Measurements from ENCODE around the gene TMEM126A. TPM values are rescaled to one million over a fixed set of nuclear protein-coding genes. Genes with fewer than 3 reads are reported as not detected.
A peak's percentile ranks its signal among the peaks of the same experiment; 100 is the strongest.

Gene TMEM126A
- total RNA-seq, 4 donors from 2014 or later: 17.3 to 33.9 (median 26.2) TPM

GRCh38 chr11:85619499-85619898, 28.3 kb upstream of the TMEM126A start:
- no peak overlapping the region for H3K4me3 ChIP-seq
- no peaks in the 10 kb centered on the region for H3K36me3 ChIP-seq
- no peaks in the 10 kb centered on the region for H3K9me3 ChIP-seq
- no peaks in the 10 kb centered on the region for H3K27me3 ChIP-seq
- no peak for ATAC-seq
- peaks cover 0 to 4% (median 0%) of the 10 kb centered on the region in 3 donors for H3K4me1 ChIP-seq
- TF ChIP-seq POLR2A (IDR thresholded peaks at IDR 0.05): no peak
- TF ChIP-seq, protein P1, sequence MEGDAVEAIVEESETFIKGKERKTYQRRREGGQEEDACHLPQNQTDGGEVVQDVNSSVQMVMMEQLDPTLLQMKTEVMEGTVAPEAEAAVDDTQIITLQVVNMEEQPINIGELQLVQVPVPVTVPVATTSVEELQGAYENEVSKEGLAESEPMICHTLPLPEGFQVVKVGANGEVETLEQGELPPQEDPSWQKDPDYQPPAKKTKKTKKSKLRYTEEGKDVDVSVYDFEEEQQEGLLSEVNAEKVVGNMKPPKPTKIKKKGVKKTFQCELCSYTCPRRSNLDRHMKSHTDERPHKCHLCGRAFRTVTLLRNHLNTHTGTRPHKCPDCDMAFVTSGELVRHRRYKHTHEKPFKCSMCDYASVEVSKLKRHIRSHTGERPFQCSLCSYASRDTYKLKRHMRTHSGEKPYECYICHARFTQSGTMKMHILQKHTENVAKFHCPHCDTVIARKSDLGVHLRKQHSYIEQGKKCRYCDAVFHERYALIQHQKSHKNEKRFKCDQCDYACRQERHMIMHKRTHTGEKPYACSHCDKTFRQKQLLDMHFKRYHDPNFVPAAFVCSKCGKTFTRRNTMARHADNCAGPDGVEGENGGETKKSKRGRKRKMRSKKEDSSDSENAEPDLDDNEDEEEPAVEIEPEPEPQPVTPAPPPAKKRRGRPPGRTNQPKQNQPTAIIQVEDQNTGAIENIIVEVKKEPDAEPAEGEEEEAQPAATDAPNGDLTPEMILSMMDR (IDR thresholded peaks at IDR 0.05): no peak
- no peak for TF ChIP-seq POLR2AphosphoS5 (IDR thresholded peaks at IDR 0.05)
- no peak for TF ChIP-seq EP300 (IDR thresholded peaks at IDR 0.05)
- H3K27ac ChIP-seq: no peak overlapping the region
- WGBS, 2 donors (ENCODE audit: low coverage in 1 of 2): 96% methylated on average over 4 of the region's 6 CpGs; no CpG with 5 or more reads in 1 of the 2 donors

- TF ChIP-seq, protein P1 (IDR thresholded peaks at IDR 0.05): no peak
- TF ChIP-seq EP300 (IDR thresholded peaks at IDR 0.05): no peak
- TF ChIP-seq POLR2A (IDR thresholded peaks at IDR 0.05): no peak
- TF ChIP-seq POLR2AphosphoS5 (IDR thresholded peaks at IDR 0.05): no peak
- ATAC-seq: no peak
- 75 to 84% methylated on average over 2 to 3 of the region's 3 CpGs for whole genome bisulfite sequencing, 2 donors (ENCODE audit: low coverage in 1 of 2)
Measured at GRCh38 chr11:85620256-85620655, 27.5 kb upstream of the TMEM126A start.

GRCh38 chr11:85626496-85626895, 21.3 kb upstream of the TMEM126A start:
- H3K4me1 ChIP-seq: peaks cover 5 to 52% (median 7%) of the 10 kb centered on the region in 3 donors
- peak overlapping the region; percentile 78 to 79 for H3K4me3 ChIP-seq
- 15 to 17% methylated on average over 2 of the region's 2 CpGs for WGBS, 2 donors (ENCODE audit: low coverage in 1 of 2)
- TF ChIP-seq, protein P1 (IDR thresholded peaks at IDR 0.05): no peak
- TF ChIP-seq EP300 (IDR thresholded peaks at IDR 0.05) (no peak), POLR2AphosphoS5 (IDR thresholded peaks at IDR 0.05) (no peak), POLR2A (IDR thresholded peaks at IDR 0.05) (no peak)
- peak overlapping the region; percentile 91 to 96 (median 95) for H3K27ac ChIP-seq
- ATAC-seq: no peak
- no peaks in the 10 kb centered on the region for H3K9me3 ChIP-seq
- H3K36me3 ChIP-seq: peaks cover 0 to 10% of the 10 kb centered on the region in 2 donors
- H3K27me3 ChIP-seq: no peaks in the 10 kb centered on the region

More at GRCh38 chr11:85620256-85620655, 27.5 kb upstream of the TMEM126A start:
- no peak overlapping the region for H3K27ac ChIP-seq
- H3K27me3 ChIP-seq: no peaks in the 10 kb centered on the region
- no peaks in the 10 kb centered on the region for H3K36me3 ChIP-seq
- H3K4me1 ChIP-seq: peaks cover 0 to 11% (median 0%) of the 10 kb centered on the region in 3 donors
- H3K4me3 ChIP-seq: no peak overlapping the region
- H3K9me3 ChIP-seq: no peaks in the 10 kb centered on the region

GRCh38 chr11:85627332-85627997, 20.3 kb upstream of the TMEM126A start, which contains the start of gene DLG2:
DLG2 (minus strand) TSS chr11:85627344.
- H3K4me1 ChIP-seq: peaks cover 5 to 52% (median 7%) of the 10 kb centered on the region in 3 donors
- TF ChIP-seq, protein P1 (IDR thresholded peaks at IDR 0.05): no peak
- TF ChIP-seq EP300 (IDR thresholded peaks at IDR 0.05) (no peak), POLR2AphosphoS5 (IDR thresholded peaks at IDR 0.05) (peak; percentile 38), POLR2A (IDR thresholded peaks at IDR 0.05) (no peak)
- WGBS, 2 donors (ENCODE audit: low coverage in 1 of 2): 0% methylated on average over 3 to 13 of the region's 23 CpGs

More at GRCh38 chr11:85627332-85627997, 20.3 kb upstream of the TMEM126A start, which contains the start of gene DLG2:
- Histone ChIP-seq H3K27ac (peak within 1 kb of the TSS; percentile 91 to 96 (median 95)), H3K36me3 (peaks cover 0 to 19% of the 10 kb centered on the region in 2 donors), H3K27me3 (no peaks in the 10 kb centered on the region), H3K9me3 (no peaks in the 10 kb centered on the region), H3K4me3 (peak within 1 kb of the TSS; percentile 78 to 79)
- peak; percentile 6 for ATAC-seq

All from gastroesophageal sphincter (tissue), 4 donors.